ENCODE data around the gene CHRNG. TPM values are rescaled to one million over a fixed set of nuclear protein-coding genes. Genes with fewer than 3 reads are reported as not detected.

Gene CHRNG
- polyA plus RNA-seq, 2 of the 4 experiments (the other 2 are of a cell fraction) = not detected

DNA sequence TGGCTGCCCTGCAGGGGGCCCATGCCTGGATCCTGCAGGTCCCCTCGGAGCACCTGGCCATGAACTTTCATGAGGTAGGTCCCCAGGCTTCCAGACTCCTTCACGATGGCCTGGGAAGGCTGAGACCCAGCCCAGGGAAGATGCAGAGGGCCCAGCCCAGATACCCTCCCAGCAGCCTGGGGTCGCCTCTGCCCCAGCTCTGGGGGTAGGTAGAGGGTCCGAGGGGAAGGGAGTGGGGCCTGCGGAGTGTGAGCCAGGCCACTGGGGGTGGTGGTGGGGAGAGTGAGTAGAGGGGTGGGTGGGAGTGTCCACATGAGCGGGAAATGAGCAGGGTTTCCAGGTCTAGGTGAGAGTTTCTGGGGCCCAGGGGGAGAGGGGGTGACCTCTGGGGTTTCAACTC, 14.7 kb upstream of the CHRNG start:
- Histone ChIP-seq H3K4me1 (peaks cover 17% of the 10 kb centered on the region; the same call in 1 of the 3 replicates), H3K27ac (no peak overlapping the region), H3K4me3 (no peak overlapping the region), H3K9me3 (no peaks in the 10 kb centered on the region), H3K4me2 (peak overlapping the region; percentile 93)
- ChIA-PET POLR2A (interaction anchor here (2.6 kb wide), 1 partner anchor 26 kb away, joined by 13 read pairs; the partner anchor contains the start of genes EIF4E2 and TIGD1), CTCF (interaction anchor here (0.9 to 8.2 kb wide), 21 partner anchors 8 to 724 kb away, joined by 3 to 107 read pairs (median 5); no protein-coding TSS in a partner anchor)
- 55% methylated on average over 2 of the region's 6 CpGs for WGBS (ENCODE audit: missing lambda C conversion rate)
- FAIRE-seq (no peak), DNase-seq (ENCODE audit: low read depth in 1 of 2, low spot score in 1 of 2) (no peak), ATAC-seq (no peak)
- TF ChIP-seq RNF2 (IDR thresholded peaks at IDR 0.05; ENCODE audit: borderline replicate concordance, low read depth) (no peak), POLR2AphosphoS2 (conservative IDR thresholded peaks at IDR 0.05; ENCODE audit: low read length) (no peak), HOXB13 (CRISPR knock-in tag; IDR thresholded peaks at IDR 0.05; ENCODE audit: low read depth) (no peak), CTCF (IDR thresholded peaks at IDR 0.05) (no peak), JUNB (IDR thresholded peaks at IDR 0.05) (no peak), CBX8 (IDR thresholded peaks at IDR 0.05) (no peak), RFX5 (IDR thresholded peaks at IDR 0.05) (no peak), GATA3 (IDR thresholded peaks at IDR 0.05; ENCODE audit: borderline replicate concordance) (no peak), EHF (CRISPR knock-in tag; IDR thresholded peaks at IDR 0.05) (no peak), REST (IDR thresholded peaks at IDR 0.05) (no peak), KDM5A (IDR thresholded peaks at IDR 0.05) (no peak), ESRRA (IDR thresholded peaks at IDR 0.05; ENCODE audit: borderline replicate concordance, low read length) (no peak), BCL3 (IDR thresholded peaks at IDR 0.05) (no peak)
- TF ChIP-seq, protein P1, sequence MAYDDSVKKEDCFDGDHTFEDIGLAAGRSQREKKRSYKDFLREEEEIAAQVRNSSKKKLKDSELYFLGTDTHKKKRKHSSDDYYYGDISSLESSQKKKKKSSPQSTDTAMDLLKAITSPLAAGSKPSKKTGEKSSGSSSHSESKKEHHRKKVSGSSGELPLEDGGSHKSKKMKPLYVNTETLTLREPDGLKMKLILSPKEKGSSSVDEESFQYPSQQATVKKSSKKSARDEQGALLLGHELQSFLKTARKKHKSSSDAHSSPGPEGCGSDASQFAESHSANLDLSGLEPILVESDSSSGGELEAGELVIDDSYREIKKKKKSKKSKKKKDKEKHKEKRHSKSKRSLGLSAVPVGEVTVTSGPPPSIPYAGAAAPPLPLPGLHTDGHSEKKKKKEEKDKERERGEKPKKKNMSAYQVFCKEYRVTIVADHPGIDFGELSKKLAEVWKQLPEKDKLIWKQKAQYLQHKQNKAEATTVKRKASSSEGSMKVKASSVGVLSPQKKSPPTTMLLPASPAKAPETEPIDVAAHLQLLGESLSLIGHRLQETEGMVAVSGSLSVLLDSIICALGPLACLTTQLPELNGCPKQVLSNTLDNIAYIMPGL (CRISPR knock-in tag; IDR thresholded peaks at IDR 0.05; ENCODE audit: borderline replicate concordance) = no peak
- TF ChIP-seq, protein P2, sequence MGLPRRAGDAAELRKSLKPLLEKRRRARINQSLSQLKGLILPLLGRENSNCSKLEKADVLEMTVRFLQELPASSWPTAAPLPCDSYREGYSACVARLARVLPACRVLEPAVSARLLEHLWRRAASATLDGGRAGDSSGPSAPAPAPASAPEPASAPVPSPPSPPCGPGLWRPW (IDR thresholded peaks at IDR 0.05) = no peak

GRCh38 chr2:232525199-232525598, 14.3 kb upstream of the CHRNG start:
- POLR2A ChIA-PET = interaction anchor here (2.6 kb wide), 1 partner anchor 25 kb away, joined by 13 read pairs; the partner anchor contains the start of genes EIF4E2 and TIGD1

More at GRCh38 chr2:232525199-232525598, 14.3 kb upstream of the CHRNG start:
- FAIRE-seq (no peak), DNase-seq (ENCODE audit: low read depth in 1 of 2, low spot score in 1 of 2) (no peak), ATAC-seq (no peak)
- no peak overlapping the region for H3K27ac ChIP-seq
- no peak overlapping the region for H3K4me3 ChIP-seq
- WGBS (ENCODE audit: missing lambda C conversion rate) = 83% methylated on average over 2 of the region's 14 CpGs
- TF ChIP-seq FOSB (CRISPR knock-in tag; IDR thresholded peaks at IDR 0.05) (no peak), NR3C1 (IDR thresholded peaks at IDR 0.05) (no peak), KDM5A (IDR thresholded peaks at IDR 0.05) (no peak), NPAS2 (CRISPR knock-in tag; IDR thresholded peaks at IDR 0.05; ENCODE audit: borderline replicate concordance) (no peak), HOXB13 (CRISPR knock-in tag; IDR thresholded peaks at IDR 0.05; ENCODE audit: low read depth) (no peak), MAX (IDR thresholded peaks at IDR 0.05) (no peak), EP300 (IDR thresholded peaks at IDR 0.05) (no peak), CBX2 (IDR thresholded peaks at IDR 0.05; ENCODE audit: borderline replicate concordance, low read depth) (no peak), CHD4 (IDR thresholded peaks at IDR 0.05; ENCODE audit: borderline replicate concordance) (no peak), CHD2 (IDR thresholded peaks at IDR 0.05; ENCODE audit: low read length, partially characterized antibody) (no peak)
- TF ChIP-seq, protein P3, sequence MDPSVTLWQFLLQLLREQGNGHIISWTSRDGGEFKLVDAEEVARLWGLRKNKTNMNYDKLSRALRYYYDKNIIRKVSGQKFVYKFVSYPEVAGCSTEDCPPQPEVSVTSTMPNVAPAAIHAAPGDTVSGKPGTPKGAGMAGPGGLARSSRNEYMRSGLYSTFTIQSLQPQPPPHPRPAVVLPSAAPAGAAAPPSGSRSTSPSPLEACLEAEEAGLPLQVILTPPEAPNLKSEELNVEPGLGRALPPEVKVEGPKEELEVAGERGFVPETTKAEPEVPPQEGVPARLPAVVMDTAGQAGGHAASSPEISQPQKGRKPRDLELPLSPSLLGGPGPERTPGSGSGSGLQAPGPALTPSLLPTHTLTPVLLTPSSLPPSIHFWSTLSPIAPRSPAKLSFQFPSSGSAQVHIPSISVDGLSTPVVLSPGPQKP (IDR thresholded peaks at IDR 0.05; ENCODE audit: low read depth, low read length) = no peak
- TF ChIP-seq, protein P4, sequence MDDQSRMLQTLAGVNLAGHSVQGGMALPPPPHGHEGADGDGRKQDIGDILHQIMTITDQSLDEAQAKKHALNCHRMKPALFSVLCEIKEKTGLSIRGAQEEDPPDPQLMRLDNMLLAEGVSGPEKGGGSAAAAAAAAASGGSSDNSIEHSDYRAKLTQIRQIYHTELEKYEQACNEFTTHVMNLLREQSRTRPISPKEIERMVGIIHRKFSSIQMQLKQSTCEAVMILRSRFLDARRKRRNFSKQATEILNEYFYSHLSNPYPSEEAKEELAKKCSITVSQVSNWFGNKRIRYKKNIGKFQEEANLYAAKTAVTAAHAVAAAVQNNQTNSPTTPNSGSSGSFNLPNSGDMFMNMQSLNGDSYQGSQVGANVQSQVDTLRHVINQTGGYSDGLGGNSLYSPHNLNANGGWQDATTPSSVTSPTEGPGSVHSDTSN (IDR thresholded peaks at IDR 0.05) = no peak
- H3K4me2 ChIP-seq = no peak overlapping the region
- peaks cover 17% of the 10 kb centered on the region; the same call in 1 of the 3 replicates for H3K4me1 ChIP-seq
- CTCF ChIA-PET = interaction anchor here (5.2 kb wide), 1 partner anchor 62 kb away, joined by 39 read pairs; no protein-coding TSS in a partner anchor
- no peaks in the 10 kb centered on the region for H3K9me3 ChIP-seq

Data from A549 (cell line).